Measurements from ENCODE around the gene GRXCR2. TPM values are rescaled to one million over a fixed set of nuclear protein-coding genes. Genes with fewer than 3 reads are reported as not detected.

Gene GRXCR2, protein sequence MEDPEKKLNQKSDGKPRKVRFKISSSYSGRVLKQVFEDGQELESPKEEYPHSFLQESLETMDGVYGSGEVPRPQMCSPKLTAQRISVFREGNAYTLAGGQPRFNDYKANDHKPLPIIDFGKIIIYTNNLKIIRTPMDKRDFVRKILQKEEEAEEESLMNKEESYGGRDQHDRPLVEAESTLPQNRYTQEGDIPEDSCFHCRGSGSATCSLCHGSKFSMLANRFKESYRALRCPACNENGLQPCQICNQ
- polyA plus RNA-seq (0.36 TPM in 1 of 2 replicates, not detected in the other), polyA minus RNA-seq (not detected in 2 replicates)

- Histone ChIP-seq H3K27ac (ENCODE audit: low read length) (no peak within 1 kb of the TSS), H3K4me2 (ENCODE audit: low read length) (no peak within 1 kb of the TSS), H3K4me3 (ENCODE audit: low read length) (no peak within 1 kb of the TSS), H3K9ac (ENCODE audit: low read length) (no peak within 1 kb of the TSS), H3K79me2 (replicated peaks; ENCODE audit: insufficient read depth, low read length) (no peaks in the 10 kb centered on the region), H3K9me2 (ENCODE audit: insufficient read depth, low read length) (no peaks in the 10 kb centered on the region), H2AFZ (ENCODE audit: low read depth, low read length) (no peak within 1 kb of the TSS), H3K36me3 (ENCODE audit: insufficient read depth, low read length) (no peaks in the 10 kb centered on the region), H3F3A (ENCODE audit: insufficient read depth, low read length, poor library complexity, severe bottlenecking) (no peaks in the 10 kb centered on the region), H3K9me3 (ENCODE audit: low read length) (no peaks in the 10 kb centered on the region), H4K20me1 (ENCODE audit: insufficient read depth) (no peaks in the 10 kb centered on the region), H3K27me3 (ENCODE audit: insufficient read depth, low read depth, low read length) (no peaks in the 10 kb centered on the region)
- TF ChIP-seq RAD21 (conservative IDR thresholded peaks at IDR 0.05) = no peak
- no peak for TF ChIP-seq POLR2AphosphoS5 (IDR thresholded peaks at IDR 0.05)
- TF ChIP-seq EZH2 (IDR thresholded peaks at IDR 0.05; ENCODE audit: borderline replicate concordance, insufficient read depth, low read length, poor library complexity, severe bottlenecking) = no peak
- TF ChIP-seq, protein P1, sequence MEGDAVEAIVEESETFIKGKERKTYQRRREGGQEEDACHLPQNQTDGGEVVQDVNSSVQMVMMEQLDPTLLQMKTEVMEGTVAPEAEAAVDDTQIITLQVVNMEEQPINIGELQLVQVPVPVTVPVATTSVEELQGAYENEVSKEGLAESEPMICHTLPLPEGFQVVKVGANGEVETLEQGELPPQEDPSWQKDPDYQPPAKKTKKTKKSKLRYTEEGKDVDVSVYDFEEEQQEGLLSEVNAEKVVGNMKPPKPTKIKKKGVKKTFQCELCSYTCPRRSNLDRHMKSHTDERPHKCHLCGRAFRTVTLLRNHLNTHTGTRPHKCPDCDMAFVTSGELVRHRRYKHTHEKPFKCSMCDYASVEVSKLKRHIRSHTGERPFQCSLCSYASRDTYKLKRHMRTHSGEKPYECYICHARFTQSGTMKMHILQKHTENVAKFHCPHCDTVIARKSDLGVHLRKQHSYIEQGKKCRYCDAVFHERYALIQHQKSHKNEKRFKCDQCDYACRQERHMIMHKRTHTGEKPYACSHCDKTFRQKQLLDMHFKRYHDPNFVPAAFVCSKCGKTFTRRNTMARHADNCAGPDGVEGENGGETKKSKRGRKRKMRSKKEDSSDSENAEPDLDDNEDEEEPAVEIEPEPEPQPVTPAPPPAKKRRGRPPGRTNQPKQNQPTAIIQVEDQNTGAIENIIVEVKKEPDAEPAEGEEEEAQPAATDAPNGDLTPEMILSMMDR (IDR thresholded peaks at IDR 0.05; ENCODE audit: poor library complexity, severe bottlenecking) = no peak
- no peak for TF ChIP-seq EP300 (conservative IDR thresholded peaks at IDR 0.05; ENCODE audit: poor library complexity, severe bottlenecking)
- TF ChIP-seq, protein P2, sequence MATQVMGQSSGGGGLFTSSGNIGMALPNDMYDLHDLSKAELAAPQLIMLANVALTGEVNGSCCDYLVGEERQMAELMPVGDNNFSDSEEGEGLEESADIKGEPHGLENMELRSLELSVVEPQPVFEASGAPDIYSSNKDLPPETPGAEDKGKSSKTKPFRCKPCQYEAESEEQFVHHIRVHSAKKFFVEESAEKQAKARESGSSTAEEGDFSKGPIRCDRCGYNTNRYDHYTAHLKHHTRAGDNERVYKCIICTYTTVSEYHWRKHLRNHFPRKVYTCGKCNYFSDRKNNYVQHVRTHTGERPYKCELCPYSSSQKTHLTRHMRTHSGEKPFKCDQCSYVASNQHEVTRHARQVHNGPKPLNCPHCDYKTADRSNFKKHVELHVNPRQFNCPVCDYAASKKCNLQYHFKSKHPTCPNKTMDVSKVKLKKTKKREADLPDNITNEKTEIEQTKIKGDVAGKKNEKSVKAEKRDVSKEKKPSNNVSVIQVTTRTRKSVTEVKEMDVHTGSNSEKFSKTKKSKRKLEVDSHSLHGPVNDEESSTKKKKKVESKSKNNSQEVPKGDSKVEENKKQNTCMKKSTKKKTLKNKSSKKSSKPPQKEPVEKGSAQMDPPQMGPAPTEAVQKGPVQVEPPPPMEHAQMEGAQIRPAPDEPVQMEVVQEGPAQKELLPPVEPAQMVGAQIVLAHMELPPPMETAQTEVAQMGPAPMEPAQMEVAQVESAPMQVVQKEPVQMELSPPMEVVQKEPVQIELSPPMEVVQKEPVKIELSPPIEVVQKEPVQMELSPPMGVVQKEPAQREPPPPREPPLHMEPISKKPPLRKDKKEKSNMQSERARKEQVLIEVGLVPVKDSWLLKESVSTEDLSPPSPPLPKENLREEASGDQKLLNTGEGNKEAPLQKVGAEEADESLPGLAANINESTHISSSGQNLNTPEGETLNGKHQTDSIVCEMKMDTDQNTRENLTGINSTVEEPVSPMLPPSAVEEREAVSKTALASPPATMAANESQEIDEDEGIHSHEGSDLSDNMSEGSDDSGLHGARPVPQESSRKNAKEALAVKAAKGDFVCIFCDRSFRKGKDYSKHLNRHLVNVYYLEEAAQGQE (IDR thresholded peaks at IDR 0.05; ENCODE audit: borderline replicate concordance) = no peak
- no peak for TF ChIP-seq MXI1 (conservative IDR thresholded peaks at IDR 0.05; ENCODE audit: poor library complexity, severe bottlenecking)
- TF ChIP-seq TAF1 (IDR thresholded peaks at IDR 0.05; ENCODE audit: low read depth) = no peak
- TF ChIP-seq SMC3 (conservative IDR thresholded peaks at IDR 0.05; ENCODE audit: poor library complexity) = no peak
These were observed at the start of gene GRXCR2 for GRCh38 chr5:145872914-145873313. TSS of gene GRXCR2 (minus strand) at chr5:145873014. CDS start at chr5:145872968, 46 bp downstream.

DNA sequence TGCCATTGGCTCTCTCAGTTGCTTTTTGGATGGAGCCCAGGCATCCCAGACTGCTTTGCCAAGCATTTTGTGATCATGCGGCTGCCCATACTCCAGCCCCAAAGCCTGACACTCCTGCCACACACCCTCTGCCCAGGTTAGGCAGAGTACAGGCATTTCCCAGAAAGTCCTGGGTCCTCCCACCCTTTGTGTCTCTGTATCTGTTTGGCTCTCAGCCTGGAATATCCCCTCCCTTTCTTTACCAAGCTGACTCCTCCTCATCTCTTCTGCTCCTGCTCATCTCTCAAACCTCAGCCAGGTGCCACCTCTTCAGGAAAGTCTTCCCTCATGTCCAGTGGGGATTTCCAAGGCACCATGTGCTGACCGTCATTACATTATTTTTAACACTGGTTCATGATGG lies 49.2 kb upstream of the GRXCR2 start:
- no peak overlapping the region for H3K9ac ChIP-seq (ENCODE audit: low read length)
- H3K4me3 ChIP-seq (ENCODE audit: low read length) = no peak overlapping the region
- H3K4me2 ChIP-seq (ENCODE audit: low read length) = no peak overlapping the region
- H3K79me2 ChIP-seq (replicated peaks; ENCODE audit: insufficient read depth, low read length) = no peaks in the 10 kb centered on the region
- no peaks in the 10 kb centered on the region for H3K9me3 ChIP-seq (ENCODE audit: low read length)
- H2AFZ ChIP-seq (ENCODE audit: low read depth, low read length) = no peak overlapping the region
- TF ChIP-seq, protein P1 (IDR thresholded peaks at IDR 0.05; ENCODE audit: poor library complexity, severe bottlenecking) = no peak
- no peak for TF ChIP-seq EP300 (conservative IDR thresholded peaks at IDR 0.05; ENCODE audit: poor library complexity, severe bottlenecking)
- TF ChIP-seq RAD21 (conservative IDR thresholded peaks at IDR 0.05) = no peak
- no peak for TF ChIP-seq MXI1 (conservative IDR thresholded peaks at IDR 0.05; ENCODE audit: poor library complexity, severe bottlenecking)
- no peak for TF ChIP-seq SMC3 (conservative IDR thresholded peaks at IDR 0.05; ENCODE audit: poor library complexity)
- TF ChIP-seq EZH2 (IDR thresholded peaks at IDR 0.05; ENCODE audit: borderline replicate concordance, insufficient read depth, low read length, poor library complexity, severe bottlenecking) = no peak
- TF ChIP-seq POLR2AphosphoS5 (IDR thresholded peaks at IDR 0.05) = no peak
- TF ChIP-seq, protein P2 (IDR thresholded peaks at IDR 0.05; ENCODE audit: borderline replicate concordance) = no peak
- TF ChIP-seq TAF1 (IDR thresholded peaks at IDR 0.05; ENCODE audit: low read depth) = no peak
- H4K20me1 ChIP-seq (ENCODE audit: insufficient read depth) = no peaks in the 10 kb centered on the region
- no peaks in the 10 kb centered on the region for H3F3A ChIP-seq (ENCODE audit: insufficient read depth, low read length, poor library complexity, severe bottlenecking)
- H3K27me3 ChIP-seq (ENCODE audit: insufficient read depth, low read depth, low read length) = no peaks in the 10 kb centered on the region
- no peaks in the 10 kb centered on the region for H3K9me2 ChIP-seq (ENCODE audit: insufficient read depth, low read length)
- H3K27ac ChIP-seq (ENCODE audit: low read length) = no peak overlapping the region
- H3K36me3 ChIP-seq (ENCODE audit: insufficient read depth, low read length) = no peaks in the 10 kb centered on the region

Data from neural cell (in vitro differentiated cells).